Caco-2 (cell line): ENCODE results near the gene HSDL1. TPM values are rescaled to one million over a fixed set of nuclear protein-coding genes. Genes with fewer than 3 reads are reported as not detected.

ENCODE experiments used
- BruUV-seq: library from RNA; stranded (reverse); fragments of 400-500 nt; replicated peaks from 2 replicates; lab custom pipeline; 2021; lab: Mats Ljungman, UMichigan
- CTCF ChIA-PET: fragments of 300-600 bp; sonication (Branson Sonifier 250); formaldehyde crosslinking; loops from one replicate; lab custom pipeline; 2022; ENCODE audit warnings: antibody characterized with exemption; lab: Charles Lee
- POLR2A ChIA-PET: fragments of 300-600 bp; sonication (Branson Sonifier 250); formaldehyde crosslinking; loops from one replicate; lab custom pipeline; 2022; ENCODE audit warnings: antibody characterized with exemption; lab: Charles Lee
- DNase-seq, 2 experiments: peaks; one replicate each; pipeline versions ENCODE4 v3.0.0 to v3.0.0-alpha.2; 2020 to 2022
- H3K27me3 ChIP-seq: replicated peaks from 2 replicates; pipeline ENCODE4 v1.6.0; 2011; ENCODE audit warnings: low read length; ENCODE audit not compliant: control insufficient read depth, insufficient read depth
- H3K36me3 ChIP-seq: 2 replicates; pipeline ENCODE4 v1.5.1; 2011; ENCODE audit warnings: low read length; ENCODE audit not compliant: control insufficient read depth, insufficient read depth
- H3K4me1 ChIP-seq: fragments of 250-450 bp; sonication (Bioruptor Pico); 2 replicates; pipeline ENCODE4 v1.5.1; 2020; ENCODE audit warnings: mild to moderate bottlenecking
- H3K4me3 ChIP-seq: 2 replicates; pipeline ENCODE4 v1.5.1; 2011; ENCODE audit warnings: low read depth, mild to moderate bottlenecking, control low read depth, low read length
- H3K9me3 ChIP-seq: fragments of 250-450 bp; sonication (Bioruptor Pico); 2 replicates; pipeline ENCODE4 v1.5.1; 2020; ENCODE audit warnings: mild to moderate bottlenecking, moderate library complexity
- H3K27ac Mint-ChIP-seq: one replicate; pipeline ENCODE4 v1.8.0; 2022; ENCODE audit warnings: mixed read lengths; ENCODE audit not compliant: unreplicated experiment
- H3K27me3 Mint-ChIP-seq: one replicate; pipeline ENCODE4 v1.8.0; 2022; ENCODE audit warnings: mixed read lengths; ENCODE audit not compliant: insufficient read depth, unreplicated experiment
- H3K36me3 Mint-ChIP-seq: one replicate; pipeline ENCODE4 v1.8.0; 2022; ENCODE audit warnings: mild to moderate bottlenecking, mixed read lengths; ENCODE audit not compliant: insufficient read depth, unreplicated experiment
- H3K4me1 Mint-ChIP-seq: one replicate; pipeline ENCODE4 v1.8.0; 2022; ENCODE audit warnings: low read depth, mixed read lengths; ENCODE audit not compliant: unreplicated experiment
- H3K4me3 Mint-ChIP-seq: one replicate; pipeline ENCODE4 v1.8.0; 2022; ENCODE audit warnings: mild to moderate bottlenecking, moderate library complexity, mixed read lengths; ENCODE audit not compliant: unreplicated experiment
- H3K9me3 Mint-ChIP-seq: one replicate; pipeline ENCODE4 v1.8.0; 2022; ENCODE audit warnings: mixed read lengths; ENCODE audit not compliant: unreplicated experiment
- CTCF ChIP-seq, 2 experiments: fragments of 200-600 bp in 1 of 2; IDR thresholded peaks; 1 replicate in 1 of 2; 2 replicates in 1 of 2; pipeline versions ENCODE4 v1.5.1 to v1.8.0; 2011 to 2022; ENCODE audit warnings: antibody characterized with exemption in 1 of 2, control low read depth in 1 of 2, inconsistent platforms in 1 of 2, low read depth in 1 of 2, low read length in 1 of 2, mild to moderate bottlenecking in 1 of 2, moderate library complexity in 1 of 2; ENCODE audit not compliant: insufficient read depth in 1 of 2, severe bottlenecking in 1 of 2, unreplicated experiment in 1 of 2
- intact Hi-C: fragments of 100-400 bp; cut with micrococcal nuclease; formaldehyde crosslinking; loops from one replicate; pipeline ENCODE4 v1.10.0; 2022; ENCODE audit not compliant: unreplicated experiment
- total RNA-seq: library from RNA; stranded (reverse); gene quantifications from 2 replicates; pipeline ENCODE4 v1.2.3, GENCODE V29; 2022

HSDL1 gene
- total RNA-seq, 1 experiment from 2014 or later = 23.7 TPM

GRCh38 chr16:84110527-84110926 is 34.5 kb downstream of the HSDL1 start:
- CTCF ChIA-PET = no interaction called here
- no peaks in the 10 kb centered on the region for H3K9me3 Mint-ChIP-seq
- H3K9me3 ChIP-seq = no peaks in the 10 kb centered on the region
- TF ChIP-seq CTCF (IDR thresholded peaks at IDR 0.05; ENCODE audit: insufficient read depth in 1 of 2, low read depth in 1 of 2, low read length in 1 of 2, severe bottlenecking in 1 of 2, unreplicated experiment in 1 of 2) = no peak
- H3K27ac Mint-ChIP-seq = no peak overlapping the region
- H3K27me3 ChIP-seq = no peaks in the 10 kb centered on the region
- POLR2A ChIA-PET = no interaction called here
- no peak overlapping the region for H3K4me3 Mint-ChIP-seq
- no peaks in the 10 kb centered on the region for H3K4me1 ChIP-seq
- no peaks in the 10 kb centered on the region for H3K4me1 Mint-ChIP-seq
- H3K36me3 Mint-ChIP-seq = peaks cover 23% of the 10 kb centered on the region
- intact Hi-C loops = no loop called here
- H3K27me3 Mint-ChIP-seq = no peaks in the 10 kb centered on the region
- no peak for DNase-seq
- peaks cover 4% of the 10 kb centered on the region; the same call in 1 of the 2 replicates for H3K36me3 ChIP-seq
- no TSS peak for BruUV-seq
- H3K4me3 ChIP-seq = no peak overlapping the region

GRCh38 chr16:84109598-84110335 is 35.2 kb downstream of the HSDL1 start:
- Histone ChIP-seq H3K4me1 (no peaks in the 10 kb centered on the region), H3K9me3 (no peaks in the 10 kb centered on the region), H3K27me3 (no peaks in the 10 kb centered on the region), H3K36me3 (peaks cover 4% of the 10 kb centered on the region; the same call in 1 of the 2 replicates), H3K4me3 (no peak overlapping the region)
- Mint-ChIP-seq H3K4me3 (no peak overlapping the region), H3K4me1 (no peaks in the 10 kb centered on the region), H3K9me3 (no peaks in the 10 kb centered on the region), H3K27ac (no peak overlapping the region), H3K36me3 (peaks cover 19% of the 10 kb centered on the region), H3K27me3 (no peaks in the 10 kb centered on the region)
- no peak for DNase-seq
- BruUV-seq = no TSS peak
- intact Hi-C loops = no loop called here
- no peak for TF ChIP-seq CTCF (IDR thresholded peaks at IDR 0.05; ENCODE audit: insufficient read depth in 1 of 2, low read depth in 1 of 2, low read length in 1 of 2, severe bottlenecking in 1 of 2, unreplicated experiment in 1 of 2)
- ChIA-PET CTCF (no interaction called here), POLR2A (no interaction called here)

GRCh38 chr16:84107921-84108320 is 37.1 kb downstream of the HSDL1 start:
- POLR2A ChIA-PET = no interaction called here
- intact Hi-C loops = no loop called here
- no peak overlapping the region for H3K27ac Mint-ChIP-seq

More at GRCh38 chr16:84107921-84108320, 37.1 kb downstream of the HSDL1 start:
- Mint-ChIP-seq H3K4me3 (no peak overlapping the region), H3K36me3 (peaks cover 19% of the 10 kb centered on the region), H3K9me3 (no peaks in the 10 kb centered on the region), H3K4me1 (no peaks in the 10 kb centered on the region), H3K27me3 (no peaks in the 10 kb centered on the region)
- no peak overlapping the region for H3K4me3 ChIP-seq
- TF ChIP-seq CTCF (IDR thresholded peaks at IDR 0.05; ENCODE audit: insufficient read depth in 1 of 2, low read depth in 1 of 2, low read length in 1 of 2, severe bottlenecking in 1 of 2, unreplicated experiment in 1 of 2) = no peak
- H3K36me3 ChIP-seq = peaks cover 4% of the 10 kb centered on the region; the same call in 1 of the 2 replicates
- CTCF ChIA-PET = no interaction called here
- BruUV-seq = no TSS peak
- no peaks in the 10 kb centered on the region for H3K9me3 ChIP-seq
- H3K27me3 ChIP-seq = no peaks in the 10 kb centered on the region
- DNase-seq = no peak
- H3K4me1 ChIP-seq = no peaks in the 10 kb centered on the region
